Activated CD4-positive, CD25-positive, alpha-beta regulatory T cell treated with anti-CD3 and anti-CD28 coated beads, Interleukin-2, amount 50 U/mL, for 72 hours (primary cell): ENCODE results near the gene LILRA5.
"Not testable (repeated sequence)": the region's sequence is repeated elsewhere in the genome, so short reads cannot be mapped to it uniquely, and the experiment has no call there.

ENCODE experiments used
- DNase-seq: peaks from one replicate; pipeline ENCODE4 v3.0.0; 2021

The LILRA5 gene

GRCh38 chr19:54312436-54313377 is at the start of gene LILRA5:
Gene LILRA5 (minus strand): TSS chr19:54313166. CDS start chr19:54313019, 147 bp downstream.
- DNase-seq, result no peak

DNA sequence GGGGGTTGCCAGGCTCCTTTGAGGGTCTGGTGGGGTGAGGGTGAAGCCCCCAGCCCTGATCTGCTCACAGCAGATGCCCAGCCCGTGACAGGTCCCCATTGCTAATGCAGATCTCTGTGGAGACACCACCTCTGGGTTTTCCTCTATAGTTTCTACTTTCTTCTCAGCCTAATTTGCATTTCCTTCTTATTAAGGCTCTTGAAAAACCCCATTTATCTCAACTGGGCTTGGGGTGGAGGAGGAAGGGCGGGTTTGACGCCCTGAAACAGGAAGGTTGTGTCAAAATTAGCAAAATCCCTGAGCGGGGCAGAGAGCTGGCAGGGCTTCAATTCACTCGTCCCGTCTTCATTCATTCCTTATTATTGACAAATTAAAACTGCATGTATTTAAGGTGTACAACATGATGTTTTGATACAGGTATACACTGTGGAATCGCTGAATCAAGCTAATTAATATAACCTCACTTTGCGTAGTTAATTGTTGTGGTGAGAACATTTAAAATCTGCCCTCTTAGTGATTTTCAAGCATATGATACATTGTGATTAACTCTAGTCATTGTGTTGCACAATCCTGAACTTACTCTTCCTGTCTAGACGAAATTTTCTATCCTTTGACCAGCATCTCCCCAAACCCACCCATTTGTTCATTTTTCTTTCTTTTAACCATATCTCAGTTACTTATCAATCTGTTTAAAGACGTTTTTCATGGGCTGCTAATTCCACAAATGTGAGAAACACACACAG is 48.9 kb upstream of the LILRA5 start:
- not testable (repeated sequence) for DNase-seq

DNA sequence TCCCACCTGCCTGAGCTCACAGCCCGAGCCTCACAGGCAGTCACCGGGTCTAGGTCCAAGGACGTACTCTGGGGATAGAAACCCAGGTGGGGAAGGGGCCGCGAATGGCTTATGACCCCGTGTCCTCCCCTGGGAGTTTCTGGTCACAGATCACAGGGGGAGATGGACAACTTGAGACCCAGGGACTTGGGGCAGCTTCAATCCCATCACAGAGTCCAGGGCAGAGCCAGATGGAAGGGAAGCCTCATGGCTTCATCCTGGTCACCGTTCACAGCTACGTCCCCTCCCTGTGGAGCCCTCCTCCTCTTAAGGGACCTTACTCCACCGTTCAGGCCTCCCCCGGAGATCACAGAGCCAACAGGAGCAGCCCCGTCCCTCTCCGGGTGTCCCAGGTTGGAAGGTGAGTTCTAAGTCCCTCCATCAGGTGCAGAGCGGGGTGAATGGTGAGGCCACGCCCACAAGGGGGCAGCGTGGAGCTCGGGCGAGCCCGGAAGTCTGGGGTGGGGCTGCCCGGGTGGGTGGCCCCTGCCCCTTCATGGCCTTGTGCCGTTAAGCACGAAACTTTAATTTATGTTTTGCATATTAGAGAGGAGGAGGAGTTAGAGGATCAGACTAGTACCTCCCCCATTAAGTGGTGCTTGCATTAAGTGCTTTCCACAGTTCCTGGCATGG is 46.3 kb upstream of the LILRA5 start:
- peak; percentile 76 for DNase-seq

DNA sequence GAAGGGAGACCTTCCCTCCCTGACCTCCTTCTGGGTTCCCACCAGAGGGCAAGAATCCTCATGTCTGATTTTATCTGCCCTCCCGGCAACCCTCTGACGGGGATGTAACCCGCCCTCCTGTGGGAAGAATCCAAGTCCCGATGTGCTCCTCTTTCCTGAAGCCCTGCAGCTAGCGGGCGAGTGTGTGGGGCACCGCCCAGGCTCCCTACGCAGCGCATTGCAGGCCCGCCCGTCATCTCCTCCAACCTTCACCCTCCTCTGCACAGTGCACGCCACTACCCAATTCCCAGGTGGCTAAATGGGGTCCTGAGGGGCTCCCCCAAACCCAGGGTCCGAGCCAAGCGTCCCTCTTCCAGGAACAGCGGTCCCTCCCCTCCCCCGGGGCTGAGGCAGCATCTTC is 44.4 kb upstream of the LILRA5 start:
- no peak for DNase-seq

- no peak for DNase-seq
These were observed 43.6 kb upstream of the LILRA5 start for GRCh38 chr19:54356444-54357056.

DNA sequence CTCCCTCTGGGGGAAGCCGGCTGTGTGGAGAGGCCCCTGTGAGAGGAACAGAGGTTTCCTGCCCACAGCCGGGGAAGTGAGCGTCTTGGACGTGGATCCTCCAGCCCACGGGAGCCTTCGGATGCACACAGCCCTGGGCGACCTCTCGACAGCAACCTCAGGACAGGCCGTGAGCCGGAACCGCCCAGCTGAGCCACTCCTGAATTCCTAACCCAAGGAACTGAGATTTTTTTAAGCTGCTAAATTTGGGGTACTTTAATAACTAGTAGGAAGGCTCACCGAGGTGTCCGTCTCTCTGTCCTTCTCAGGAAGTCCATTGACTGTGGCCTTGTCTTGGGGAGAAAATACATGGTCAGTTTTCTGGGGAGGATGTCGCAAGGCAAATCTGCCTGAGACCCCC is 42.7 kb upstream of the LILRA5 start:
- no peak for DNase-seq

DNA sequence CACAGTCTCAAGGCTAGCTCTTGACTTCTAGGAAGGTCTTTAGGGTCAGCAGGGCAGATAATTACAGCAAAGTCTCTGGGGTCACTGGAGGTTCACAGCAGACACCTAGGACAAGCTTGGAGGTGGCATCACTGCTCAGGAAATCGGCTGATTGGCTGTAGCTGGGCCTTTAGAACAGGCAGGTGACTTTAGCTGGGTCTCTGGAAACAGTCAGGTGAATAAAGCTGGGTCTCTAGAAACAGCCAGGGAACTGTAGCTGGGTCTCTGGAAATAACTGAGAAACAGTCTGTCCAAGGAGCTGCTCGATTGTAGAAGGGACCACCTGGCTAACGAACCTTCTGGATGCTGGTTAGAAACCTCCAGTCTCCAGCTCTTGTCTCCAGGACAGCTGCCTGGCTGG is 41.8 kb upstream of the LILRA5 start:
- DNase-seq, result no peak

GRCh38 chr19:54352546-54352945 is 39.6 kb upstream of the LILRA5 start:
- no peak for DNase-seq

DNA sequence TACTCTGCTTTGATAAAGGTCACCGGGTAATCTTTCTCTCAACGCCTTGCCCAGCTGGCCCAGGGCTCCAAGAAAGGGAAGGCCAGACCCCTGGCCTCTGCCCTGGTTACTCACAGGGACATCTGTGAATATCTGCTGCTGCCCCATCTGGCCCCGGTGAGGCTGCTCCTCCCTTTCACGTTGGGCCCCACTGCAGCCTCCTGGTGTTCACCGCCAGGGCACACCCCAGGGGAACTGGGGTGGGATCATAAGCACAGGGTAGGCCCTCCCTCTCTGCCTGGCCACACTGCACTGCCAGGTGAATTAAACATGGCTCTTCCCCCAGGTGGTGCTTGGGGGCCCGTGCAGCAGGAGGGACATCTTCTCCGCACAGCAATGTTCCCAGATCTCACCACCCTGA is 39.1 kb upstream of the LILRA5 start:
- no peak for DNase-seq

- DNase-seq, result no peak
These were observed 38.5 kb upstream of the LILRA5 start for GRCh38 chr19:54351474-54351873.

- no peak for DNase-seq
These were observed 33.0 kb upstream of the LILRA5 start for GRCh38 chr19:54345938-54346386.

DNA sequence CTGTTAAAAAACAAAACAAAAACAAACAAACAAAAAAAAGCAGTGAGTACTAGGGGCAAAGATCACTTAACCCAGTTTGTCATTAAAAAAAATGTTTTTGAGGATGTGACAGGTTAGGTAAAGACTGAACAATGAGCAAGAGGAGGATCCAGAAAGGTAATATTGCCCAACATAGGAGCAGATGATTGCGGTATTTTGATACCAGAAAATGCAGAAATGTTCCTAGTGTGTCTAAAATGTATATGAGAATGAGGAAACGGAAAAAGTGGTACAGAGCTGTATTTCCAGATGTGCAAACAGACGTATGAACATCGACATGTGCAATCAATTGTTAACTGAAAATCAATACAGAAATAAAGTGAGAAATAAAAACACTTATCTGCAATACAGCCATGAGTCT is 30.9 kb upstream of the LILRA5 start:
- DNase-seq, result no peak

DNA sequence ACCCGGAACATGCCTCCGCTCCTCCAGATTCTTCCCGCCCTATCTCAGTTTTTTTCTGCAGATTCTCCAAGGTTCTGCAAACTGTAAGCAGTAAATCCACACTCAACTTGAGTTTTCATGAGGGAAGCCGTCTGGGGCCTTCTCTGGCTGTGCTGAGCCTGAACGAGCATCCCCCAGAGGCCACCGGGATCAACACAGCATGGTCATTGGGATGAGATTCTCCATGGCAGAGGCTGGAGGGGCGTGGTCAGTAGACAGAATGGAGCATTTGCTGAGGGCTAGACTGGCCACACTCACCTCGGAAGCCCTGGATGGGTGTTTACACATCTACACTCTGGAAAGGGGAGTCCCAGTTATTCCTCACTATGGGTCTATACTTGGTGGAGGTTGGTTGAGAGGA is 28.3 kb upstream of the LILRA5 start:
- DNase-seq, result no peak

- no peak for DNase-seq
These were observed 26.8 kb upstream of the LILRA5 start for GRCh38 chr19:54339646-54340358.

DNA sequence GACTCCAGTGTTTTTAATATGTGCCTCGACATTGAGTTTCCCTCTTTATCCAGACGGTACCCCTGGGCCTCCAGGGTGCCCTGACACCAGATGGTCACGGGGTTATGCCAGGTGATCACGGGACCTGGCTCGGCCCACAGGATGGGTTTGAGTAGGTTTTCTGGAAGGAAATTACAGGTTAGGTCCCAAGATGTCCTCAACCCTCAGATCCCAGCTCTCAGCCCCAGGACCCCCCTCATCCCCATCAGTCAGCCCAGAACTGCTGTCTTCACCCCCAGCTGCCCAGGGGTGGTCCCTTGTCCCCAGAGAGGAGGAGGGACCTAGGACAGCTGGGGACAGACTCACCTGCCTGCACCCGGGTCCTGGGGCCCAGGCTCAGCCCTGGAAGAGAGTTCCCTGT is 25.6 kb upstream of the LILRA5 start:
- no peak for DNase-seq

DNA sequence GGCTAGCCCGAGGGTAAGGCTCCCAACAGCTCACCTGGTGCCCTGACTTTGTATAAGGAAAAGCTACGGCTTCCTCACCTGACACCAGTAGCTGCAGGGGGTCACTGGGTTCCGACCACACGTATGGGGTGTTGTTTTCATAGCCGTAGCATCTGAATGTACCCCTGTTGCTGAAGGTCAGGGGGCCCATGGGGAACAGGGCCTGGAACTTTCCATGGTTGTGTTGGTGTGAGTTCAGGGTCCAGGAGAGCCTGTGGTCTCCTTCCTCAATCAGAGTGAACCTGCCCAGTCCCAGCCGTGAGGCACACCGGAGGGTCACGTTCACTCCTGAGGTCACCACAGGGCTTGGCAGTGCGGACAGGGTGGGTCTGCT is 24.9 kb upstream of the LILRA5 start:
- no peak for DNase-seq

DNA sequence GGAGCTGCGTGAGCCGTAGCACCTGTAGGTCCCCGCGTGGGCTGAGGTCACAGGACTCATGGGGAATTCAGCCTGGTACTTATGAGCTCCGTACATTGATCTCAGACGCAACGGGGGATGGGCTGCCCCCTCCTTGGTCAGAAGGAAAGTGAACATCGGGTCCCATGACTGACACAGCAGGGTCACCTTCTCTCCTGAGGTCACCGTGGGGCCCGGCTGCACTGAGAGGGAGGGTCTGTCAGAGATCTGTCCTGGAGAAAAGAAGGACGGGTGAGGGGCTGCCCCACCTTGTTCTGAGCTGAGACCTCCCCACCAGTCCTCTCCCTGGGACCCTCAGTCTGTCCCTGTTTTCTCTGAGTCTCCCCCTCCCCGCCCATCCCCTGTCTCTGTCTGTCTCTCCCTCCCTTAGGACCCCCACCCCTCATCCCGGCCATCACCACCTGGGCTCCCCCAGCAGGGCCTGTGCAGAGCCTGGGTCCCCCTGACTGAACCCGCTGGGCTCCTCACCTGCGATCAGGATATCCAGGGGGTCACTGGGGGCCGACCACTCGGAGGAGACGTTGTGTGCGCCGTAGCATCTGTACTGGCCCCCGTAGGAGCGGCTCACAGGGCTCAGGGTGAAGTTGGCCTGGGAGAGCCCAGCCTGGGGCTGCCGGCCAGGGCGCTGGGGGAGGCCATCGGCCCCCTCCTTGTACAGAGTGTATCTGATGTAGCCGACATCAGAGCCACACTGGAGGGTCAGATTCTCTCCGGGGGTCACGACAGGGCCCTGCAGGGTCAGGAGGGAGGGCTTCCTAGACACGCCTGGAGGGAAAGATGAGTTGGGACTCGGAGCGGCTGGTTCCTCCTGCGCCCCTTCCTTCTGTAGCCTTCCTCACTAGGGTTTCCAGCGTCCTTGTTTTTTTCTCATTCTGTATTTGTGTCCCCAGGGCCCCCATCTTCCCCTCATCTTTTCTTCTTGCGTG is 24.2 kb upstream of the LILRA5 start:
- no peak for DNase-seq

DNA sequence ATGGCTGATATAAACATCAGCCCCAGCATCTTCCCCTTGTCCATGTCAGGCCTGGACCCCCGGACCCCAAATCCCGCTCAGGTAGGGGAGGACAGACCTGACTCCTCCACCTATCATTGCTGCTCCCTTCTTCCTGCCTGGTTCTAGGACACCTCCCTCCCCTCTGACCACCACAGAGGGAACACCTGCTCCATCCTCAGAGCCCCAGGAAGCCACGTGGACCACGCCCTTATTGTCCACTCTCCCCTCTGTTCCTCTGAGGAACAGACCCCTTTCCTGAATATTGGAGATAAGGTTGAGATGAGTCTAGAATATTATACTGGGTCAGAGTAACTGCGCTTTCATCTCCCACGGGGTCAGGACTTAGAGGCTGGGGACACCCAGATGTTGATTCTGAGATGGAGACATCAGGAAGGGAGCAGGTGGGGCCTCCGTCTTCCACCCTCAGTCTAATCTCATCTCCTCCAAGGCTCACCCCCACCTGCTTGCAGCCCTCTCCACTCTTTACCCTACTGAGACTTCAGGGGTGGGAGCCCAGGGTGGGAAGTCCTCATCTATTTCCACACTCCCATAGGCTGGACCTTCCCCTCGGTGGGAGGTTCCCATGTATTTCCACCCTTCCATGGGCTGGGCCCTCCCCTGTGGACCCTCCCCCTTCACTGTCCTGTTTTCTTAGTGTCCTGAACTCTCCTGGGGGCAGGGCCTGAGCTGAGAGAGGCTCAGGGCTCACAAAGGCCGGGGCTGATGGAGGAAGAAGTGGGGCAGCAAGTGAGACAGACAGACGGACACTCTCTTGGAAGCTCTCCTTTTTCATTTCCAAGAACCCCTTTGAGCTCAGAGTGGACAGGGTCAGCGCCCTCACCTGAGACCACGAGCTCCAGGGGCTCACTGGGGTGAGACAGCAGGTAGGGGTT is 23.3 kb upstream of the LILRA5 start:
- DNase-seq, result no peak

- no peak for DNase-seq
These were observed 22.2 kb upstream of the LILRA5 start for GRCh38 chr19:54335164-54335563.
